MM.1S (cell line): ENCODE measurements around the gene TIMM50.

Experiments used
- DNase-seq: peaks from one replicate; pipeline ENCODE4 v3.0.0-alpha.2; 2015
- H2AFZ ChIP-seq: fragments of 300-600 bp; sonication (generic); 2 replicates; pipeline ENCODE4 v1.6.0; 2016; ENCODE audit warnings: antibody characterized with exemption, low read length
- H3F3A ChIP-seq: fragments of 300-600 bp; sonication (generic); 2 replicates; pipeline ENCODE4 v1.6.1; 2016; ENCODE audit warnings: mild to moderate bottlenecking, antibody characterized with exemption, low read length, moderate library complexity, mixed read lengths; ENCODE audit not compliant: insufficient read depth
- H3K27ac ChIP-seq: fragments of 300-600 bp; sonication (generic); 2 replicates; pipeline ENCODE4 v1.5.1; 2016; ENCODE audit warnings: mild to moderate bottlenecking, low read length
- H3K27me3 ChIP-seq: fragments of 300-600 bp; sonication (generic); replicated peaks from 2 replicates; pipeline ENCODE4 v1.6.0; 2016; ENCODE audit warnings: low read length; ENCODE audit not compliant: insufficient read depth
- H3K36me3 ChIP-seq: fragments of 300-600 bp; sonication (generic); replicated peaks from 2 replicates; pipeline ENCODE4 v1.6.1; 2016; ENCODE audit warnings: mild to moderate bottlenecking, low read length, mixed read lengths; ENCODE audit not compliant: insufficient read depth
- H3K4me1 ChIP-seq: fragments of 300-600 bp; sonication (generic); 2 replicates; pipeline ENCODE4 v1.6.1; 2016; ENCODE audit warnings: low read length, mixed read lengths
- H3K4me2 ChIP-seq: fragments of 300-600 bp; sonication (generic); 2 replicates; pipeline ENCODE4 v1.6.0; 2016; ENCODE audit warnings: low read depth, low read length
- H3K4me3 ChIP-seq: fragments of 300-600 bp; sonication (generic); 2 replicates; pipeline ENCODE4 v1.5.1; 2016; ENCODE audit warnings: low read length, mixed read lengths
- H3K79me2 ChIP-seq: fragments of 300-600 bp; sonication (generic); 2 replicates; pipeline ENCODE4 v1.6.1; 2016; ENCODE audit warnings: mixed run types, low read length, mixed read lengths
- H3K9ac ChIP-seq: fragments of 300-600 bp; sonication (generic); 2 replicates; pipeline ENCODE4 v1.6.1; 2016; ENCODE audit warnings: low read length, mixed read lengths
- H3K9me2 ChIP-seq: fragments of 300-600 bp; sonication (generic); replicated peaks from 2 replicates; pipeline ENCODE4 v1.6.1; 2016; ENCODE audit warnings: mild to moderate bottlenecking, low read length, mixed read lengths; ENCODE audit not compliant: insufficient read depth
- H3K9me3 ChIP-seq: fragments of 300-600 bp; sonication (generic); replicated peaks from 2 replicates; pipeline ENCODE4 v1.6.1; 2016; ENCODE audit warnings: mild to moderate bottlenecking, low read length, mixed read lengths; ENCODE audit not compliant: insufficient read depth
- H4K20me1 ChIP-seq: fragments of 300-600 bp; sonication (generic); 2 replicates; pipeline ENCODE4 v1.6.1; 2016; ENCODE audit warnings: mild to moderate bottlenecking, low read length, moderate library complexity, mixed read lengths; ENCODE audit not compliant: insufficient read depth
- CTCF ChIP-seq: fragments of 300-600 bp; sonication (generic); IDR thresholded peaks from 2 replicates; pipeline ENCODE4 v1.5.1; 2016; ENCODE audit warnings: antibody characterized with exemption, low read length, mixed read lengths
- EZH2 ChIP-seq: fragments of 300-600 bp; sonication (generic); optimal IDR thresholded peaks from 2 replicates; pipeline ENCODE3; 2017; ENCODE audit warnings: low read depth, mild to moderate bottlenecking, antibody characterized with exemption, low read length, mixed read lengths
- EZH2phosphoT487 ChIP-seq: fragments of 300-600 bp; sonication (generic); IDR thresholded peaks from 2 replicates; pipeline ENCODE4 v1.6.1; 2018; ENCODE audit warnings: antibody characterized with exemption, low read length

Gene TIMM50

GRCh38 chr19:39480337-39481228 is at the start of gene TIMM50:
TSS of gene TIMM50 (plus strand) at chr19:39480838. CDS start at chr19:39480854, 16 bp downstream.
- peak within 1 kb of the TSS; percentile 62; the same call in 1 of the 2 replicates for H3K27ac ChIP-seq
- H3K9ac ChIP-seq = peak within 1 kb of the TSS; percentile 94
- no peaks in the 10 kb centered on the region for H3K9me2 ChIP-seq
- no peaks in the 10 kb centered on the region for H3K27me3 ChIP-seq
- H3F3A ChIP-seq = 0 out of 2 replicates have a peak, but pooled peaks cover 6% of the 10 kb centered on the region
- TF ChIP-seq EZH2phosphoT487 (no peak), EZH2 (no peak), CTCF (no peak)
- peaks cover 29% of the 10 kb centered on the region for H3K79me2 ChIP-seq
- peak within 1 kb of the TSS; percentile 74 for H2AFZ ChIP-seq
- H3K9me3 ChIP-seq = no peaks in the 10 kb centered on the region
- H3K4me2 ChIP-seq = peak within 1 kb of the TSS; percentile 98
- peak; percentile 96 for DNase-seq
- H4K20me1 ChIP-seq = no peaks in the 10 kb centered on the region
- no peaks in the 10 kb centered on the region for H3K36me3 ChIP-seq
- H3K4me3 ChIP-seq = peak within 1 kb of the TSS; percentile 98
- peaks cover 4% of the 10 kb centered on the region; the same call in 1 of the 2 replicates for H3K4me1 ChIP-seq

- Histone ChIP-seq H3K9me2 (no peaks in the 10 kb centered on the region), H3K4me1 (peaks cover 46% of the 10 kb centered on the region), H4K20me1 (peaks cover 15% of the 10 kb centered on the region), H3K9ac (no peak overlapping the region), H3K79me2 (peaks cover 31% of the 10 kb centered on the region), H3K27me3 (no peaks in the 10 kb centered on the region), H2AFZ (no peak overlapping the region), H3K4me2 (no peak overlapping the region), H3F3A (peaks cover 51% of the 10 kb centered on the region), H3K36me3 (peaks cover 16% of the 10 kb centered on the region), H3K27ac (peak overlapping the region; percentile 99; the same call in 1 of the 2 replicates), H3K4me3 (no peak overlapping the region), H3K9me3 (no peaks in the 10 kb centered on the region)
- DNase-seq = no peak
- no peak for TF ChIP-seq EZH2
- TF ChIP-seq CTCF = no peak
- no peak for TF ChIP-seq EZH2phosphoT487
Measured at GRCh38 chr19:39432677-39433025, 48.0 kb upstream of the TIMM50 start.

- Histone ChIP-seq H3K27me3 (no peaks in the 10 kb centered on the region), H2AFZ (no peak overlapping the region), H3K36me3 (peaks cover 16% of the 10 kb centered on the region), H3K9me3 (no peaks in the 10 kb centered on the region), H3K4me3 (no peak overlapping the region), H3F3A (peaks cover 51% of the 10 kb centered on the region), H3K4me1 (peaks cover 46% of the 10 kb centered on the region), H4K20me1 (peaks cover 15% of the 10 kb centered on the region), H3K79me2 (peaks cover 31% of the 10 kb centered on the region), H3K9ac (no peak overlapping the region), H3K9me2 (no peaks in the 10 kb centered on the region), H3K27ac (peak overlapping the region; percentile 65; the same call in 1 of the 2 replicates), H3K4me2 (peak overlapping the region; percentile 68; the same call in 1 of the 2 replicates)
- TF ChIP-seq CTCF (no peak), EZH2phosphoT487 (no peak), EZH2 (no peak)
- DNase-seq = no peak
Measured at GRCh38 chr19:39433480-39434079, 47.1 kb upstream of the TIMM50 start.
